T-helper 1 cell treated with Interleukin-12 subunit alpha and Interleukin-12 subunit beta and Interleukin-4 antibody, amounts not matched to agents 30 ng/mL and 1 ng/mL, for 36 hours (primary cell): Measurements from ENCODE around the gene CAV1. TPM values are rescaled to one million over a fixed set of nuclear protein-coding genes. Genes with fewer than 3 reads are reported as not detected.
"Not testable (repeated sequence)": the region's sequence is repeated elsewhere in the genome, so short reads cannot be mapped to it uniquely, and the experiment has no call there.

Source experiments
- intact Hi-C: fragments of 100-400 bp; cut with micrococcal nuclease; formaldehyde crosslinking; loops from one replicate; pipeline ENCODE4 v1.15.1; 2024
- total RNA-seq: library from RNA; stranded (reverse); gene quantifications from 2 replicates; pipeline ENCODE4 v1.2.3, GENCODE V29; 2022

CAV1 gene
- total RNA-seq, 1 donor from 2014 or later, result 0.29 TPM

DNA sequence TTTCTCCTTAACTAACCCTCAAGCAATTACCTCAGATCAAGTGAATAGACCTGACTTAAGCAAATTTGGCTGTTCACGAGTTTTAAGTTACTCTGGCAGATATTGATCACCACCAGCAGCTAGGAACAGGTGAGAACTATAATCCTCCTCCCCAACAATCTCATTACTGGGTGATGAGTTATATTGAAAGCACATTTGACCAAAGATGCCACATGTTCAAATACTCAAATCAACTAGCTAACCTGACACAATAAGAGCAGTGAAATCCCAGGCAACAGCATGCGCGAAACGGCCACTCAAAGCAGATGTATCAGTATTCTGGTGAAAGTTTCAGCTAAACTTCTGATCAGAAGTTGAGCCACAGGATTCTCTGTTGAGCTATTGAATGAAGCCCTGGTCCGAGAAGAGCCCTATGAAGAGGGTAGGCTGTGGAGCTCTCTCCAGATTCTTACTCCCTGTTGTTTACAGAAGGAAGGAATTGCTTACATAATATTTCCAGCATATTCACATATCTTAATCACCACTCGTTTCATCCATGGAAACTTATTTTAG is 52.6 kb downstream of the CAV1 start:
- intact Hi-C loops, result no loop called here

DNA sequence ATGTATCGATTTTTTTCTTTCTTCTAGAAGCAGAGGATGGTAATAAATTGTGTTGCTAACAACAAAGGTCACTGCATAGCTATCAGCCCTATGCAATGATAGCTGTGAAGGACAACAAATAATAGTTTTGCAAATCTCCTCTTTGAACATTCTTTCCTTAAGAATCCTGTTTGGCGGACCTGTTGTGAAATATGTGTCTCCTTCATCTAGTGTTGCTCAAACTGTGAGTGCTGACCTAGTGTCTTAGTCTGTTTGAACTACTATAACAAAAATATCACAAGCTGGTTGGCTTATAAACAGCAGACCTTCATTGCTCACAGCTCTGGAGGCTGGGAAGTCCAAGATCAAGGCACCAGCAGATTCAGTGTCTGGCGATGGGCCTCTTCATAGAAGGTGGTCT is 53.7 kb downstream of the CAV1 start:
- intact Hi-C loops, result no loop called here

DNA sequence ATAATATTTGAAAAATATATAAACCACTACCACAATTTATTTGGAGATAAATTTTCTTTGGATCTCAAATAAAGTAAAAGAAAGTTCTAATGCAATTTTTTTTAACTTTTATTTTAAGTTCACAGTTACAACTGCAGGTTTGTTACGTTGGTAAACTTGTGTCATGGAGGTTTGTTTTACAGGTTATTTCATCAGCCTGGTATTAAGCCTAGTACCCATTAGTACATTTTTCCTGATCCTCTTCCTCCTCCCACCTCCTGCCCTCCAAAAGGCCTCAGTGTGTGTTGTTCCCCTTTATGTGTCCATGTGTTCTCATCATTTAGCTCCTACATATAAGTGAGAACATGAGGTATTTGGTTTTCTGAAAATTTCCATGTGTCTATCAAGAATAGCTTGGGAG is 54.5 kb downstream of the CAV1 start:
- intact Hi-C loops, result no loop called here

DNA sequence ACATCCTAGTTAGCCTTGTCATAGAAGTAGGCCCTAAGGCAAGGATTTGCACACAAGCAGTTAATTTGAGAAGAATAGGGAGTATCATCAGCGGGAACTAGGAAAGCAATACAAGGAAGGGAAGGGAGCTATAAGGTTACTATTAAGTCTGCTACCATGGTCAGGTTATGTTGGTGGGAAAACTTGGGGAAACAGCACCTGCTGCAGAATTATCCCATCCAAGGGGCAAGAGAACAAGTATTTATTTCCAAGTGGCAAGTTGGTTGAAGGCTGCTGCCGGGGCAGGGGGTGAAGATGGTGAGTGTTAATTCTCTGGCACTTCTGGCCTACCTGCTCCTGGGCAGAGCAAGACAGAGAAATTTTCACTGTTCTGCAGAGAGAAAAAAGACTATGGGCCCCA is 55.0 kb downstream of the CAV1 start:
- intact Hi-C loops, result no loop called here

DNA sequence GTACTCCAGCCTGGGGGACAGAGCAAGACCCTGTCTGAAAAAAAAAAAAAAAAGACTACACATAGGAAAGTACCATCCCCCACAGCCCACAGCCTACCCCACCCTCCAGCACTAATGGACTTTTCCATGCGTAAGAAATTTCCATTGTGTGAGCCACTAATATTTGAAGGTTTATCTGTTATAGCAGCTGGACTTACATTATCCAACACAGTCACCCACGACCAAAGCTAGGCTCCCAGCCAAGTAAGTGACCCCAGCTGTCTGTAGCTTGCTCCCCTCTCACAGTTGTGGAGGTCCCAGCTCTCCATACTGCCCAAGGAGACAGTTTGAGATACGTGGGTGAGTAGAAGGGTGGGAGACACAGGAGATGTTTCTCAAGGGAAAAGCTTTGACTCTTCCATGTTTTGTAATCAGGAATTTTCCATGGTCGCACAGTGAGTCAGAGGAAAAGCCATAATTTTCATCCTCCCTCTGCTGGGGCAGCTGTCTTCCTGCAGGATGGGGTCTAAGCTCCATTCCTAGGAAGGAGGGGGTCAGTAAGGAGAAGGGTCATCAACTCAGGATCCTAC is 57.4 kb downstream of the CAV1 start:
- intact Hi-C loops, result no loop called here

DNA sequence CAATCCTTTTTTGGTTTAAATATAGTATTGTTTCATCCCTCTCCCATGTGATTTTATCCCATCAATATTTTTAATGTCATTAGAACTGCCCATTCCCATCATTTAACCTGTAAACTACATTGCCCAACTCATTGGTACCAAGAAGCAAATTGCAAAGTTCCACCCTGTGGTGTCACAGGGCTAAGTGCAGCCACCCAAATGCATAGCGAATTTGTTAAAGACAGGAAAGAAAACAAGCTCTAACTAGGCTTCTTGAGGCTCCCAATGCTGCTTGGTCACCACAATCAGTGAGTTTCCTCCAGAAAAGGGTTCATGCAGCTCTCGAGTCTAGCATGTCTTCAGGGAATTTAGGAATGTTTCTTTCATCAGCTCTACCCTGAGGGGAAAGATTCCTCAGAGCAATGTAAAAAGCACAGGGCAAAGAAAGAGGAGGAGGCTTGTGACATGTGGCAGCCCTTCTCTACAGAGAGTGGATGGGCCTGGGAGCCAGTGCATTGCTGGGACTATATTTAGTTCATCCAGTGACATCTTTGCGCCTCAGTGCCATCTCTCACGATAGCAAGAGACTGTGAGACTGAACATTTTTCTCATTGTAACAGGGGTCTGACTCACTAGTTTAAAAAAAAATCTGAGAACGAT is 58.1 kb downstream of the CAV1 start:
- intact Hi-C loops, result no loop called here

DNA sequence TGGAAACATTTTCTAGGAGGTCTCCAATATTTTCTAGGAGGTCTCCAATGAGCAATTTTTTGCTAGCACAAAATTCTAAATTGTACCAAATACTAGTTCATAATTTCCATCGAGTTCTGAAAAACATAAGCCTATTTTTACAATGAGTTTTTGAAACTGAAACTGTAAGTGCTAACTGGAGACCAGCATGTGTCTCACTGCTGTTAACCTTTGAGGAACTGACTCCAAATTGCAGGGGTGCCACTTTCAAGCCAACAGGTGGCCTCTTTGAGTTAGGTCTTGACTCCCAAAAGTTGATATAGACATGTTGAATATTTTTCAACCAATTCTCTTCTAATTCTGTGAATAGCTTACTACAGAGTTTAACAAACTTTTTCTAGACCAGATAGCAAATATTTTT is 58.8 kb downstream of the CAV1 start:
- intact Hi-C loops, result no loop called here

DNA sequence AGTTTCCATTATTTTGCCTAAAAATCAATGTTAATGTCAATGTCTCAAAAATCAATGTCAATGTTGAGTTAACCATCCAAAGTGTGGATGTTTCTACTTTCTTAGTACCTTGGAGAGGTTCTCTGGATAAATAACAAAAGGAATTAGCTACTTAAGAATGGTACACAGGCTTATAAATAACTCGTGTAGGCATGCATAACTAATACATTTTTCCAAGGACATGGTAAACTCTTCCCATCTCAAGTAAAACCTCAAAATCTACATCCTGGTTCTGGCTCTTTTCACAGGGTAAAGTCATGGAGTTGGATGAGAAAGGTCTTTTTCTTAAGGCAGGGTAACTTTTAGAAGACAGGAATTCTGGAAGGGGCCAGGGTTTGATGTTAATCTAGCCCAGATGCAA is 59.9 kb downstream of the CAV1 start:
- intact Hi-C loops, result no loop called here

DNA sequence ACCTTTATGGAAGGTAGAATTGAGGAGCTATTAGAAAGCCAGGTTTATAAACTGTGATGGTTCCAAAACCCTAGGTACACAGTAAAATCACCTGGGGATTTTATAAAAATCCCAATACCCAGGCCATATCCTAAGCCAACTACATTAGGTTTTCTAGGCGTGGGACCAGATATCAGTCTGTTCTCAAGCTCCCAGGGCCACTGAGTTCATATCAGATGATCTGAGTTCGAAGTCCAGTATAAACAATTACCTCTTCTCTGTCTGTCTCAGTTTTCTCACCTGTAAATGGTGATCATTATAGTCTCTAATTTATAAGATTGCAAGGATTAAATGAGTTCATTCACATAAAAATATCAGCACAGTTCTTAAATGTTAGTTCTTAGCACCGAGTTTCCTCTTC is 60.6 kb downstream of the CAV1 start:
- intact Hi-C loops, result no loop called here

DNA sequence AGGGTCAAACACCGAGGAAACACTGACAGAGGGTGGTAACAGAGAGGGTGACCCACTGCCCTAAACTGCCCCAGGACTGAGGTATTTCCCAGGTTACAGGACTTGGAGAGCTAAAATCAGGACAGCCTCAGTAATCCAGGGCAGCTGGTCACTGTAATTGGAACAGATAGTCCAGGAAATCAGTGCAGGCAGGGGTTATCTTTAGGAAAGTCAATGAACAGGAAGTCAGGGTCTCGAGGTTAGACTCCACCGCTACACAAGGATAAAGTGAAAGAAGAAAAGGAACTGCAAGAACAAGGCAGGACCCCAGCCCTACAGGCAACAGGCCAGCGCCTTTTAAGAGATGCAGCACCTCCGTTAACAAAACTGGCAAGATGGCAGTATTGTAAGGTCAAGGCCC is 61.1 kb downstream of the CAV1 start:
- intact Hi-C loops, result no loop called here

DNA sequence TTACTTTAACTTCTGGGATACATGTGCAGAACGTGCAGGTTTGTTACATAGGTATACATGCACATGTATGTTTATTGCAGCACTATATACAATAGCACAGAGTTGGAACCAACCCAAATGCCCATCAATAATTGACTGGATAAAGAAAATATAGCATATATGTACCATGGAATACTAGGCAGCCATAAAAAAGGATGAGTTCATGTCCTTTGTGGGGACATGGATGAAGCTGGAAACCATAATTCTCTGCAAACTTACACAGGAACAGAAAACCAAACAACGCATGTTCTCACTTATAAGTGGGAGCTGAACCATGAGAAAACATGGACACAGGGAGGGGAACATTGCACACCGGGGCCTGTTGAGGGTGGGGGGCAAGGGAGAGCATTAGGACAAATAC is 62.4 kb downstream of the CAV1 start:
- intact Hi-C loops, result not testable (repeated sequence)

DNA sequence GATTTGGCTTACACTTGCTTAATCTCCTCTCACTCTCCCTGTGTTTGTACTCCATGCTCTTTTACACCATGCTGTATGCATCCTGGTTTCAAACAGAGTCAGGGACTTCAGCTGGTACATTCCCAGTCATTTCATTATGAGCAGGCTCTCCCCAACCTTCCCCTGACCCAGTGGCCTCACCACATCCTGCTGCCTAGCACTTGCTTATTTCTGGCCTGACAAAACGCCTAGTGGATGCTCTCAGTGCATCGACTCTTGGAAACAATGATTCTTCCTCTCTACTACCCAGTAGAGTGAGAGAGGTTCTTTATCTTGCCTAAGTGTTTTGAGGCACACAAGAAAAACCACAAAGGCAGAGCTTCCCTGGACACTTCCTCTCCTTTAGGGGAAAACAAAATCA is 63.4 kb downstream of the CAV1 start:
- intact Hi-C loops, result loop anchor here (2.0 kb wide), 1 partner anchor 61 kb away; no protein-coding TSS in a partner anchor

DNA sequence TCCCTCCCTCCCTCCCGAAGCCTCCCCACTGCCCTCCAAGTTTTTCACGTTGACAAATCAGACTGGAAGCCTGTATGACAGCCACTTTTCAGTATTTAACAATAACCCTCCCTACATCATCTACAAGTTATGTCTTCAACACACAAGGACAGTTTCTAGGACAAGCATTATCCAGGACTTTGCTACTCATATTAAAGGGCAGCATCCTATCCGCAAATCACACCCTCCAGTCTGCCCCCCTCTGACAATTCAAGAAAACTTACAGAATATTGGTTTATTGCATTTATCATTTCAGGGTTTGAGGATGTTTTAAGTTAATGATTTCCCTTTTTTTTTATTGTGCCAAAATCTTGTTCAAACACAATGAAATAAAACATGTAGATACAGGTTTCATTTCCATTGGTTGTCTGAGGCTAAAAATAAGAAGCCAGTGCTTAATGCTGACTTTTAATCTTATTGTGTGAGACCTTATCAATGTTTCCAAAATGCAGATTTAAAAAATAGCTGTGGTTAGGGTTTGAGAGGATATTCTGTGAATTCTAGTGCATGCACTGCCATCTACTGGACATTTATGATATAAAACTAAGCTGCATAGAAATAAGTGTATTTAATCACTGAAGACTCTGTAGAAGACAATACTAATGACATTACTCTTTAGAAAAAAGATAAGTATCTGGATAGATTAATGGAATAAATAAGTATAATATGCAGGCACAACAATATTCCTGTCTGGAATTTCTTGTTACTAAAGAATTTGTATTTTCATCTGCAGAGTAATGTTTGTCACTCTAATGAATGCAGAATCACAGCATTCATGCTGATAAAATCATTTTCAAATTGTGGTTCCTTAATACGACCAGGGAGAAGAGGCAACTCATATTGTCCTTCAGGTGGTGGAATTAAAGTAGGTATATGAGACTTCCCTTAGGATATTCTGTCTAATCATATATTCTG is 64.1 kb downstream of the CAV1 start:
- intact Hi-C loops, result loop anchor here (1.0 to 2.0 kb wide), 5 partner anchors 62 to 451 kb away; no protein-coding TSS in a partner anchor

DNA sequence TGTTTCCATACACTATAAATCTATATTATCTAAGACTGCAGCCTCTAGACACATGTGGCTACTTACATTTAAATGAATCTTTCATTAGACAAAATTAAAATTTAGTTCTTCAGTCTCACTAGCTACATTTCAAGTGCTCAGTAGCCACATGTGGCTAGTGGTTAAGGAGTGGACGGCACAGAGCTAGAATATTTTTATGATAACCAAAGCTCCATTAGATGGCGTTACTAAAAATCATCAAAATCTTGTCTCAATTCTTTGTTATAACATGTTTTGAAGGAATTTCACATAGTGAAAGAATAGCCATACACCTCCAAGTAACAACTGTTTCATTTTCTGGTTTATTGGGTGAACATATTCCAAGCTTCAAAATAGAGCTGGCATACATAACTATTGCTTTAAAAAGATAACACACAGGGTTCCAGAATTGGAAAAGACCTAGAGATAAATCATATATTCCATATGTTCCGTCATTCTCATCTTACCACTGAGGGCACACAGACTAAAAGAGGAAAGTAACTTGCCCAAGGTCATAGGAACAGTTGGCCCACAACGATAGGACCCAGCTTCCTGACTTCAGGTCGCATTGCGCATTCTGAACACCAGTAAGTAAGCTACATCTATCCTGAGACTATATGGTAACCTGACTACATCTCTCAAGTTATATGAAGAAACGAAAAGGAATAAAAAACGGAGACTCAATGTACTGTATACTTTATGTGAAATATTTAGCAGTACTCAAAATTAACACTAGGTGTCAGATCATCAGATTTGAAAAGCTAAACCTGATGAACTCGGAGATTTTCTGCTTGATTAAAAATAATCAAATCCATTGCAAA is 66.6 kb downstream of the CAV1 start:
- intact Hi-C loops, result loop anchor here (1.0 to 5.0 kb wide), 2 partner anchors 196 to 218 kb away; no protein-coding TSS in a partner anchor

DNA sequence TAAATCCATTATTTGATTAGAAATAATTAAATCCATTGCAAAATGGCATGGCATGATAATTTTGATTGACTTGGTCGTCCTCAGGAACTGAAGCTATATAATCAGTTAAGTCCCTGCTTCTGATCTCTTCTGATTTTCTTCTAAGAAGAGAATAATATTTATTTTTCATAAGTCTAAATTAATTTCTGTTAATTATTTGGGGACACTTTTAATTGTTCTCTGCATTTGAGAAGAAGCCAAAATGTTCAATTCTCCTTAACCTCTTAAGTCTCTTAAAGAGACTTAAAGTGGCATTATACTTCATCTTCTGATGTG is 67.2 kb downstream of the CAV1 start:
- intact Hi-C loops, result loop anchor here (5.0 kb wide), 1 partner anchor 195 kb away; no protein-coding TSS in a partner anchor

DNA sequence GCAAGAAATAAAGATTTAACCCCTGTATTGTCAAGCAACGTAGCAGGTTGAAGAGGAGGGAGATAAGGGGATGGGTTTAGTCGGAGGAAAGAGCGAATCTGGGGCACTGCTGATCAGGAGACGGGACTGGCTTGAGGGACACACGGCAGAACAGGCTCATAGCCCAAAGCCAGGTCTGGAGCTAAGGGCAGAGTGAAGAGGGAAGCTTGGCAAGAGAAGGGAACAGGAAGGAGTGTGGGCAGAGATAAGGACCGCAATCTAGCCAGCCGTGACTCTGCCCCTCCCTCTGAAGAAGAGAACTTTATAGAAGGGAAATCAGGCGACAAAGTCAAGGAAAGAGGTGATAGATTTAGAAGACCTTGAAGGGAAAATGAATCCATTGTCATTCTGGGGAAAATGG is 67.6 kb downstream of the CAV1 start:
- intact Hi-C loops, result loop anchor here (5.0 kb wide), 1 partner anchor 195 kb away; no protein-coding TSS in a partner anchor

DNA sequence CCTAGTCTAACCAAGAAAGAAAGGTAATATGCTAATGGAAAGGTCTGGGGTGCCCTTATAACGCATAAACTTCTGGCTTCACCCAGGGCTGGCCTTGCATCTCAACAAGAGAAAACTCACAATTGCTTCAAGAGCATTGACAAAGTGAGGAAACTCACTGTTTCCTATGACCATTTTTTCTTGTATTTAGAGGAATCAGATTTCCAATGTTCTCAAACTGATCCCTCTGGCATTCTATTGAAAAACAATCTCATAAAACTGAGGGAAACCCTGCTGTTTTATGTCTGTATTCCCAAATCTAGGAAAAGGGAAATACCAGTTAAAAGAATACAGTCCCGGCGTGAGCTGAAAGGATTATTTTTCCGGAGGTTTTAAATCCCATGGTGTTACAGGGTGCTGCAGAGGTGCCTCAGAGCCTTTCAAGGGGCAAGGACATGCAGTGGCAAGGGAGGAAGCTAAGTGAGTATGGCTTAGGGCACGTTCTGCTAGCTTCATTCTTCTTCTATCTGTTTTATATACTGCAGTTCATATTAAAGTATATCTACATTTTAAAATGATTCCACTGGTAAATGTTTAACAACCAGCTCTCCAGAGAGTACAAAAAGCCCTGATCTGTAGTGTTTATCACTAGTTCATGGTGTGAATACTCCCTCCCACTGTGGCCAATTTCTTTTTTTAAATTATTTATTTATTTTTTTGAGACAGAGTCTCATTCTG is 68.7 kb downstream of the CAV1 start:
- intact Hi-C loops, result loop anchor here (5.0 kb wide), 1 partner anchor 194 kb away; no protein-coding TSS in a partner anchor

DNA sequence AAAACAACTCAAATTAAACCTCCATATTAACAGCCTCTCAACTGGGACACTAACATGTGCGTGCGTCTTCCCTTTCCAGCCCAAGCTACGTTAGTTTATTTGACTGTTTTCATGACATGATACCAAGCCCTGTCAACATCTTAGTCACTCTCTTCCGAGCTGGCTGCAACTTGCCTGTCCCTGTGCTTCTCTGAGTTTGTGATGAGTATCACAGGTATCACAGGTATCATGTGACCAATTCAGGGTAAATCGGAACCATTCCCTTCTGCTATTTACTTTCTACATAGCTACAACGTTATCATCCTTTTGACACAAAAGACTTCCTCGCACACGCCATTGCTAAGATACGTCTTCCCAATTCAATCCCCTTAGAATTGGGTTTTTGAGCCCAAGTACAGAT is 70.2 kb downstream of the CAV1 start:
- intact Hi-C loops, result no loop called here

DNA sequence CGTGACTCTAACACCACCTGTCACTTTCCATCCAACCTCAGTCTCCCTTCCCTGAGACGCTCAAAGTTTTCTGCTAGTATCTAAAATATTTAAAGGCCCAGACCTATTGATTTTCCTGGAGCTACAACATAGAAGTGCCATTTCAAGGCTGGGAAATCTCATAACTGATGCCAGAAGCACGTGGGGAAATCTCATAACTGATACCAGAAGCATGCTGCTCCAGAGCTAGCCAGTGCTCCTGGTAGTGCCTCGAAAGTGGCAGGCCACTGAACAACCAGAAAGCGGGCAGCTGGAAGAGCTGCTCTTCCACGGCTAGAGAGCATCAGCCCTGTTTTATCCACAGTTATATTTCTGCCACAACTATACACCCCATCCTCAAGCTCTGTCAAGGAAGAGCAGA is 72.5 kb downstream of the CAV1 start:
- intact Hi-C loops, result no loop called here

DNA sequence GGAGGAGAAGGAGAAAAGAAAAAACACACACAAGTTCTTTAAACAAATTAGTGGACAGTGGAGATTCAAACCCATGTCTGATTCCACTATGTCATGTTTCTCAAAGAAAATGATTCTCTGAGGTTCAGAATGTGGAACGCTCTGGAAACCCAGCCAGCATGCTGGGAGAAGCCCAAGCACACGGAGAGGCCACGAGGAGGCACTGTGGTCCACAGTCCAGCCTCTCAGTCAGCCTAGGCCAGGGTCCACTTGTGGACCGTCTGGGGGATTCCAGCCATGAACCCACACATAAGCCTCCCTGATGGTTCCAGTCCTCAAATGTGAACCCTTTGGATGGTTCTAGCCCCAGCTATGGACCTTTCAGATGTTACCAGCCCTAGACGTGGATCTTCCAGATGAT is 73.4 kb downstream of the CAV1 start:
- intact Hi-C loops, result no loop called here
